ENCODE data around the gene YJEFN3.

YJEFN3 gene

GRCh38 chr19:19540064-19540714, 11.5 kb downstream of the YJEFN3 start:
- no peak for DNase-seq

DNA sequence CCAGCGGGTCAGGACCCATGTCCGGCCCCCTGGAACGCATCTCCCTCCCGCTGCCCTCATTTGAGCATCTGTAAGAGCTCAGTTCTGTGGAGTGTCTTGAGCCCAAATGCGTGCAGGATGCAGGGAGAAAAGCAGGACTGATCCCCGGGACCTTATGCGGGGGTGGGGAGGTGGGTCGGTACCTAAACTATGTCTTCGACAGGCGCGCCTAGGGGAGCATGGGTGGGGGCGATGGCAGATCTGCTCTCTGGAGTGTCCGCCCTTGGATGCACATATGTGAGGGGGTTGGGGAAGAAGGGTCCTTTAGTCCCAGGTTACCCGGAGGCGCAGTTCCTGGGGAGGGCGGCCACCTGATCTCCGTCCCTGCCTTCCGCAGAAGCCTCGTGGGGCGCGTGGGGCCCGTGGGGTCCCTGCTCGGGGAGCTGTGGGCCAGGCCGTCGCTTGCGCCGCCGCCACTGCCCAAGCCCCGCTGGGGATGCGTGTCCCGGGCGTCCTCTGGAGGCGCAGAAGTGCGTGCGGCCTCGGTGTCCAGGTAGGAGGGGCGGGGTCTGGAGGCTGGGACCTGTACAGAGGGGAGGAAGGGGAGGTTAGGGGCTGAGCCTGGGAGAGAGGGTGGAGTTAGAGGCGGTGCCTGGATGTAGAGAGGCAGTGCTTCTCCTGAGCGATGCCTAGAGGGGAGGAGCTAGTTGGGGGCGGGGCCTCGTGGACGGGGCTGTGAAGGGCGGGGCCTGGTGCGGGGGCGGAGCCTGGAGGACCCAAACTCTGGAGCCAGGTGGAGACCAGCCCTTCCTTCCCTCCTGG, 12.2 kb downstream of the YJEFN3 start:
- DNase-seq = no peak

DNA sequence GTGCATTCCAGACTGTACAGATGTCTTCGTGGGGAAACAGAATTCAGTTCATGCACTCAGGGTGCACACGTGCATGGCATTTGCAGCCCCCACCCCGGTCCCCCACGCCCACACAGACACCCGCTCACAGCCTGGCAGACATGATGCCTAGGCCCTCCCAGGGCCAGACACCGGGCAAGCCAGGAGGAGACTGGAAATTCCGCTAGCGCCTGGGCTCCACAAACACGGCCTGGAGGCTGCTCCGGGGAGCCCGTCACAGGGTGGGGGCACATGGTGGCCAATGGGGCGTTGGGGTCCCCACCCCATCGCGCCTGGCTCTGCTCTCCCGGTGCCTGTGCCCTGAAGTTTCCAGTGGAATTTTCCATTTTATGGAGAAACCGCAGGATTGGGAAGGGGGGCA, 12.9 kb downstream of the YJEFN3 start:
- DNase-seq = no peak

- no peak for DNase-seq
Observed at GRCh38 chr19:19542507-19542906, 13.8 kb downstream of the YJEFN3 start.

GRCh38 chr19:19543101-19543500, 14.4 kb downstream of the YJEFN3 start:
- DNase-seq = no peak

- DNase-seq = no peak
Observed at GRCh38 chr19:19543640-19544039, 14.9 kb downstream of the YJEFN3 start.

GRCh38 chr19:19544257-19544953, 15.7 kb downstream of the YJEFN3 start:
- DNase-seq = no peak

GRCh38 chr19:19544954-19545591, 16.4 kb downstream of the YJEFN3 start:
- DNase-seq = no peak

- no peak for DNase-seq
Observed at GRCh38 chr19:19545707-19546106, 17.0 kb downstream of the YJEFN3 start.

DNA sequence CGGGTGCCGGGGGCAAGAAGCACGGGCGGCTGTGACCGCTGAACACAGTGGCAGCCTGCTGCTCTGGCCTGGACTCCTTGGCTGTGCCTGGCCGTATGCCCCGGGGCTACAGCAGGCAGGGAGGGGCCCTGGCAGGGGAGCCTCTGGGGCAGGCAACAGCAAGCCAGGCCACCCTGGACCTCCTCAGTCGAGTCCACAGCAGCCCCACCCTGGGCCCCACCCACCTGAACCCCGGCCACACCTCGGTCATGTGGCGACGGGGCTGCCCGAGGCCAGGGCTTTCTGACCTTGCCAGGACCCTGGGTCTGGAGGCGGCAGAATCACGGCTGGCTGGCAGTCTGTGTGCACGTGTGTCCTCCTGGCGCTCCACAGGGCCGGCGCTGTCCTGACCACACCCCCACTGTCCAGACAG, 18.0 kb downstream of the YJEFN3 start:
- DNase-seq = no peak

DNA sequence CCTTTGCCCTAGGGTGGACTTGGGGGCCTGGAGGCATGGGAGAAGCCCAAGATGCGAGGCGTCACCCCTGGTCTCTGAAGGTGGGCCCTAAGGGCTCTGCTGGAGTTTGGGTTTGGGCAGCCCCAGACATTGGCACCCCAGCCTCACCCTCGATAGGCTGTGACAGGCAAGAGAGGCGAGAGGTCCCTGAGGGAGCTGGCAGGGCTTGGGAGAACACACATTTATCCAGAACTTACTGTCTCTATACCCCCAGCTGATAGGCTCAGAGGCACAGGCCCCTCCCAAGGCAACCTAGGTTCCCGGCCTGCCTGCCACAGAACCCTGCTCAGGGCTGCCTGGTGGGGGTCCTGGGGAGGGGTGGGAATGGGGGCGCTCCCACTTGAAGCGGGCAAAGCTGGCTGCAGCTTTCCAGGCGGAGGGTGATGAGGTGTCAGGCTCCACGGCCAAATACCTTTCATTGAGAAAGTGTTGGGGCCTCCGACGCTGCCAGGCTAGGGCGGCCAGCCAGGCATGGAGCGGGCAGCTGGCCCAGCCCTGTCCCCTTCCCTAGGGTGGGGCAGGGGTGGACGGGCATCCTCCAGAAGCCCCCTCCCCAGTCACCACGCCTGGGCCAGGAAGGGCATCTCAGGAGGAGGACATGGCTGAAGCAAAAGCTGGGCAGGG, 19.1 kb downstream of the YJEFN3 start:
- DNase-seq = no peak

- no peak for DNase-seq
Observed at GRCh38 chr19:19548915-19549759, 20.4 kb downstream of the YJEFN3 start.

- no peak for DNase-seq
Observed at GRCh38 chr19:19549804-19550464, 21.2 kb downstream of the YJEFN3 start.

GRCh38 chr19:19550485-19550929, 21.8 kb downstream of the YJEFN3 start:
- no peak for DNase-seq

- DNase-seq = no peak
Observed at GRCh38 chr19:19550972-19551852, 22.5 kb downstream of the YJEFN3 start.

GRCh38 chr19:19551853-19552192, 23.1 kb downstream of the YJEFN3 start:
- DNase-seq = no peak

GRCh38 chr19:19552798-19553197, 24.1 kb downstream of the YJEFN3 start:
- no peak for DNase-seq

- DNase-seq = no peak
Observed at GRCh38 chr19:19553670-19554069, 25.0 kb downstream of the YJEFN3 start.

DNA sequence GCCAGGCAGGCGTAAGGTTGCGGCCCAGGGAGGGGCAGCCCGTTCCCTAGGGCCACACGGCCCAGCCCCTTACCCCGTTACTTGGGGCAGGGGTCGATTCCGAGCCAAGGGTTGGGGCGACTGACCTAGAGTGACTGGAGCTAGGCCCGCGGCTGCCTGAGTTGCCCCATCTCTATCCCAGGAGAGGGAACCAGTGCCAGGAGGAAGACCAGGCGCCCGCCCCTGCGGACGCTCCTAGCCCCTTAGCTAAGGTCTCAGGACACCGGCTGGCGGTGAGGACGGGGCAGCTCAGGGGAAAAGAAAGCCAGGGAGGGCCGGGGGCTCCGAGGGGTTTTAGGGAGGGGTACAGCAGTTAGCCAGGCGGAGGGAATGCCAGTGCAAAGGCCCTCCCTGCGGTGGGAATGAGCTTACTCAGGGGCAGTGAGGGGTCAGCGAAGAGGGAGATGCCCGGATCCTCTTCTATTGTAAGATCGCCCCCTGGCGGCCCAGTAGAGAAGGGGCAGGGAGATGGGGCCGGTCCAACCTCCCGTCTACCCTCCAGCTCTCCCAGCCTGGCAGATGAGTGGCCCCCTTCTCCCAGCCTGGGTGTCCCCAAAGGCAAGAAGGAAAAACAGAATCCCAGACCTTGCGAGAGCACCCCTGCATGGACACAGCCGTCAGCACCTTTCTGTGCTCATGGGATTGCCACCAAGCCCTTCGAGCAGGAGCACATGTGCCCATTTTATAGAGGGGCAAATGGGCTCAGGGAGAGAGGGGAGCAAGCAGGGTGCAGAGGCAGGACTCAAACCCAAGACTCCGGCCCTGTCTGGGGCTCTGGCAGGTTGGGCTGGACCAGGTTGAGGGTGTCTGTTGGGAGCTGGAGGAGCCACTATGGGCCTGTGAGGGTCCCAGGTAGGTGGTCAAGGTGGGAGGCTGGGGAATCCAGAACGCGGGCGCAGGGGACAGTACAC, 25.6 kb downstream of the YJEFN3 start:
- DNase-seq = no peak
